Activated effector memory CD4-positive, alpha-beta T cell treated with Interleukin-2 at 50 U/mL for 16 hours (primary cell): Measurements from ENCODE around the gene CNTNAP5.

Source experiments
- DNase-seq: peaks from one replicate; pipeline ENCODE4 v3.0.0-alpha.2; 2020

CNTNAP5 gene

DNA sequence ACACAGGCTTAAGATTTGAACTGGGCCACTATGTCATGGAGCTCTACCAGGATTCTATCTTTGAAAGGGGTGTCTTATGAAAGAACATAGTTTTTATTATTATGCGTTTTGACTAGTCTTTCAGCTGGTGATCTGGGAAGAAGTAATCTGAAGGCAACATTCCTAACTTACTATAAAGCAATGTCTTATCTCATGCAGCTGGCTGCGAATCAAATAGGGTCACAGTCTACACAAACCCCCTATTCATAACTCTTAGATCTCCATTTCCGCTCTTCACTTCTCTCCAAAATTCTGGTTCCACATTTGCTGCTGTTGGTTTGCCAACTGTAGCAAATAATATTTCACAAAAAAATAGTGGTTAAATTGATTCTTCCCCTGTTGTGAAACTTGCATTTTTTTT is 813.3 kb downstream of the CNTNAP5 start:
- DNase-seq, result no peak

DNA sequence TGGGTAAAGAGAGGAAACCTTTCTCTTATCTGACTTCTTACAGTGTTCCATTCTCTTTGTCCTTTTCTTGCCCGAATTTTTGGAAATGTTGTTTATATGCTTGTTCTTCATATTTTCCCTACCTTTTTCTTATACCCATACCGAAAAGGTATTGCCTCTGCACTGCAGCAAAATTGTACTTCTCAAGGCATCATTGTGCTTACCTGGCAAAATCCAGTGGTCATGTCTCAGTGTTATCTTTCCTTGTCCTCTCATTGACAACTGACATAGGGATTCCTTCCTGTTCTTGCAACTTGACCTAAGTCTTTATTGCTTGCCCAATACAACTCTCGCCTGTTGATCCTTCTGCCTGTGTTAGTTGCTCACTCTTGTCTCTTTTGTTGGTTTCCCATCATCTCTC is 842.2 kb downstream of the CNTNAP5 start:
- DNase-seq, result no peak

DNA sequence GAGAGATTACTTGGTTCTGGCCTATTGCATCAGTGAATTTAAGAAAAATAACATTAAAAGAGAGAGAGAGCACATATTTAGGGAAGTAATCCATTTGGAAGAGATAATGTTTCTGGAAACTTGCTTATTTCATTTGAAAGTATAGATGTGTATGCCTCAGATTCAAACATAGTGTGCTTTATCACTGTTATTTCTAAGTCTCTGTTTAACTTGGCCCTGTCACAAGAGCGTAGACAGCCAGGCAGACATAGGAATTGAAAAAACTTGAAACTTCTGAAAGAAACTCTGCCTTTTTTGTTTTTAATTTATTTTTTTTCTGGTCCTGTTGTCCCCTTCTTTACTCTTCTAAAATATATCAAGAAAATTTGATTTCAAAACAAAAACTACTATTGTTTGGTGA is 849.1 kb downstream of the CNTNAP5 start:
- DNase-seq, result no peak

DNA sequence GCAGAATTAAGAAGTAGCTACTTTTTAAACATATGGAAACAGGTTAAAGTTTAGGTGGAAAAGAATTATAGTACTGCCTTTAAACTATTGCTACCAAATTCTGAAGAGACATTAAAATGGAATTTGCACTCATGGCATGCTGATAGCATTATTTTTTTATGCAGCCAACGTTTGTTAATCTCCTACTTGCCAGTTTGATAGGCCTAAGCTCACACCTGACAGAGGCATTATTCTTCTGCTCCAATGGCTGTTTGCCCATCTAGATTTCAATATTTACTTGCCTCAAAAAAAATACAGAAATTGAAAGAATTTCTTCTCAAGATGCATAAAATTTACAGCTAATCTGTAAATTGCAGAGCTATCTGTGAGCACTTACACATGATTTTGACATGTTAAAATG is 849.6 kb downstream of the CNTNAP5 start:
- DNase-seq, result no peak

DNA sequence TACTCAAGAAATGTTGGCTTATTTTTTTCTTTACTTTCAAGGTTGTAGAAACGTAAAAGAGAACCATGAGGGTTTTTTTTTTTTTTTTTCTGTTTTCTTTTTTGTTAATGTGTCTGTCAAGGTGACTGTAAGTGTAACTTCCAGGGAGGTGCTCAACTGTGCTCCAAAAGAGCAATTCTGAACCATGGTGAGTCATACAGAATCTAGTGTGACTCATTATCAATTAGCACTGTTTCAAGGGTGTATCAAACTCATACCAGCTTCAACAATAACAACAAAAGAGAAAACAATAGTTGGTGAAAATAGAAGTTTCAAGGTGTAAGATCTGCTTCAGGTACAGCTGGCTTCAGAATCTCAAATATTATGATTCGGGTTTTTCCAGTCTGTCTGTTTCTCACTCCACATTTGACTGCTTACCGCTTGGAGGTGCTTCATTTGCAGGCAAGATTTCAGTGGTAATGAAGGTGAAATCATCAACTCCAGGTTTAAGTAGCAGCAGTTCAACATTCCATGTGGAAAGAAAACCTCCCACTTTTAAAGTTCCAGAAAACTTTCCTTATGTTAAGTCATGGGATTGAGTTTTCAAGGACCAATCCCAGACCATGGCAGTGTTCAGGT is 850.6 kb downstream of the CNTNAP5 start:
- DNase-seq, result no peak

DNA sequence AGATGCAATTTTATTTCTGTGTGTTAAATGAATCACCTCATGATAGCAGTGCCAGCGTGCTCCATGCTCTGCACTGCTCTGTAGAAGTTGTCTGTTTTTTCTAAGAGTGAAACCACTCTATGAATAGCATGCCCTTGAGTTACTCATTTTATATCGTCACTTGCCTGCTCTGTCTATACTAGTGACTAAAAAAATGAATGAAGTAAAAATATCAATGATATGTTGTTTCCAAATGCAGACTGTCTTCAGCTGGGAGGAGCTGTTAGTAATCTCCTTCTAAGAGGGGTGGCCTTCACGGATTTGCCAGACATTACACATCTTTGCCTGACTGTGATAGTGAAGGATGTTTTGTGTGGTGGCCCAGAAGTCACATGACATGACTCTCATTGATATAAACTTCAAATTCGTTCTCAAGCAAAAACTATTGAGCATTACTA is 852.1 kb downstream of the CNTNAP5 start:
- no peak for DNase-seq

DNA sequence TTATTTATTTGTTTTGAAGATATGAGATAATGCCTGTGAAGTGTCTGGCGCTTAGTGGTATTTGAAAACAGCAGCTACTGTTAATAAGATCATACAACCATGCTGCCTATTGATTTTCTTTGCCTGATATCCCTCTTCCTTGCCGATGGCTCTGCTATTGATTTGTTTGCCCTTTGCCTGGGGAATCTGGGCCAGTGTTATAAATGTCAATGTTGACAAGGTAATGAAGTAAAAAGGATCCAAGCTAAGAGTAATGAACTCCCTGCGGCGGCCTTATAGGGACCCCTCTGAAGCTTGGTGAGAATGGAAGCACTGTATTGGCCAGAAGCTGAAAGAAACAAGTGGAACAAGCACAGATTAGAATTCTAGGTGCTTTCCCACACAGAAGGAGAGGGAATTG is 854.6 kb downstream of the CNTNAP5 start:
- no peak for DNase-seq

DNA sequence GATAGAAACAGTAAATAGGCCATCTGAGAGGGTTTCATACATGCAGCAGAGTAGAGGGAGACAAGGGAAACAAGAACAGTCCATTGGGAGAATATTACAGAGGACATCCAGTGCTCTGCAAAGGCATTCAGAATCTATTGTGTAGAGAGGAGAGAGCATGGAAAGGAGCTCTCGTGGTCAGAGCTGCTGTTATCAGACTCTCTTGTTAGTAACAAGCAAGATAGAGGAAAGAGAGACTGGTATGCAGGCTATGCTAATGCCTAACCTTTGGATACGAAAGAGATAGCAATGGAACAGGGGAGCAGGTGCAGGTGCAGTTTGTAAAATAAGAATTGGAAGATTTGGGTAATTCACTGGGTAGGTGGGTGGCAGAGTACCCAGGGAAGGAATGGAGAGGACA is 855.9 kb downstream of the CNTNAP5 start:
- no peak for DNase-seq

DNA sequence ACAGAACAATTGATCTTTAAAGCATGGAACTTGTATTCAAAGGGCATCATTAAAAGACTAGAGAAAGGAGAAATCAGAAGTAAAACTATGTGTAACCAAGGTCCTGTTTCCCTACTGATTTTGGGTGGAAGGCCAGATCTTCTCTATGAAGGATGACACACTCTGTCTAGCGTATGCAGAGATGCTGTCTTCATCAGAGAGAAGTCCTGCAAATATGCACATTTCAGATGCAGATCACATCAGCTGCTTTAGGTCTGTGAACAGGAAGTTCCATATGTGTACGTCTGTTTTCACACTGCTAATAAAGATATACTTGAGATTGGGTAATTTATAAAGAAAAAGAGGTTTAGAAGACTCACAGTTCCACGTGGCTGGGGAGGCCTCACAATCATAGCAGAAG is 857.3 kb downstream of the CNTNAP5 start:
- DNase-seq, result no peak

DNA sequence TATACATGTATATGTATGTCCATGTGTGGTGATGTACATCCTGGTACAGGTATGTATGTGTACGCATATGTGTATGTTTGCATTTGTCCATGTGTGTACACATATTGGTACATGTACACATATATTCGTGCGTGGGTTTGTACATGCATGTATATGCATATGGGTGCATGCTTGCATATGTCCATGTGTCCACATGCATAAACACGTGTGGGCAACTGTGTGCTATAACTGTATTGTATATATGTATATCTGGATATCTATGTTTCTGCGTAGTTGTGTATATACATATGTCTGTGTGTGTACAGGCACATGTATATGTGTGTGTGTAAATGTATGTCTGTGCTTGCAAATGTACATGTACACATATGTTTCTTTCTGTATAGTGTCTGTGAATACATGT is 858.5 kb downstream of the CNTNAP5 start:
- no peak for DNase-seq

DNA sequence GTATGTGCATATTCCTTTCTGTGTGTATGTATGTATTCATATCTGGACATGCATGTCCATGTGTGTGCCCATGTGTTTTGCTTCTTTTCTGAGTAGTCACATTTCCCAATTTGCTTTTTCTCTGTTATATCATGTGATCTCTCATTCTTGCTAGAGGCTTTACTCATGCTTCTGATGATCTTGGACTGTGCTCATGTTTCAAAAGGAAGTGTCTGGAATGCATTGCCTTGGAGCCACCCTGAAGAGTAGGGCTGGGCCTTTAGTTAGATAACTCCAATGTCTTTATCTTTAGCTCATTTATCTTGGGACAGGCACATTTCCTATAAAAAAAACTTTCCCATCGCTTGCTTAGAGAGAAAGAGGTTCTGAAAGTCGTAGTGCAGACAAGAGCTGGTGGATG is 859.2 kb downstream of the CNTNAP5 start:
- DNase-seq, result no peak

DNA sequence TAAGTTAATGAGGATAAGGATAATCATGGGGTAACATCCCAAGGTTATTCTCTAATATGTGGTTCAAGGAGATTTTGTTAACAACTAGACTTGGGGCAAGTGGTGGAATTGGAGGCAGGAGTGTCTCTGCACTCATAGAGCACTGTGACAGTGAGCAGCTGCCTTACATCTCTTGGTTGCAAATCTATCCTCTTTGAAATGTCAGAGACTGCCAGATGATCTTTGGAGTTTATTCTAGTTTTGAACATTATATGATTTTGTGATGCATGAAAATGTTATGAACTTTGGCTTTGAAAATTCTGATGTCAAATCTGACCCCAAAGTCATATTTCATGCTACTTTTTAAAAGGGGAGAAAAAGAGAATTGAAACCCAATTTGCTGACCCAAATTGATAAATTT is 861.1 kb downstream of the CNTNAP5 start:
- no peak for DNase-seq

DNA sequence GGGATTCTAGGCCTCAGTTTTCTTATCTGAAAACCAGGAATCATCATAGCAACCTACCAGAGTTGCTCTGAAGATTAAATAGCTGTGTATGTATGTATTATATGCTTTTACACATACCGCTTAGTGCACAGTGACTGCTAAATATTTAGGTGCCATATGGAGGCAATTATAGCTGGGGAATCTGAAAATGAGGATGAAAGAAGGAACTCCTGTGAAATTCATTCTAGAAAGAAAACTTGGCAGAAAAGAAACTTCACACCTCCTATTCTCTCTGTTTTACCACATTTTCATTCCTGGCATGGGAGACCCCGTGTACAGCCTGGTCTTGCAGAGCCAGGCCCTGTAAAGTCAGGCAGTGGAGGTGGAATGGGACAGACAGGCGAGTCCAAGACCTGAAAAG is 862.4 kb downstream of the CNTNAP5 start:
- no peak for DNase-seq

DNA sequence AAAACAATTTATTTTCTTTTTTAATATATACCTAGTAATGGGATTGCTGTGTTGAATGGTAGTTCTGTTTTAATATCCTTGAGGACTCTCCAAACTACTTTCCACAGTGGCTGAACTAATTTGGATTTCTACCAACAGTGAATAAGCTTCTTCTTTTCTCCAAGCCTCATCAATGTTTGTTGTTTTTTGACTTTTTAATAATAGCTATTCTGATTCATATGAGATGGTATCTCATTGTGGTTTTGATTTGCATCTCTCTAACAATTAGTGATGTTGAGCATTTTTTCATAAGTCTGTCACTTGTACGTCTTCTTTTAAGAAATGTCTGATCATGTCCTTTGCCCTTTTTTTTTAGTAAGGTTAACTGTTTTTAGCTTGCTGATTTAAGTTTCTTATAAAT is 863.3 kb downstream of the CNTNAP5 start:
- no peak for DNase-seq

DNA sequence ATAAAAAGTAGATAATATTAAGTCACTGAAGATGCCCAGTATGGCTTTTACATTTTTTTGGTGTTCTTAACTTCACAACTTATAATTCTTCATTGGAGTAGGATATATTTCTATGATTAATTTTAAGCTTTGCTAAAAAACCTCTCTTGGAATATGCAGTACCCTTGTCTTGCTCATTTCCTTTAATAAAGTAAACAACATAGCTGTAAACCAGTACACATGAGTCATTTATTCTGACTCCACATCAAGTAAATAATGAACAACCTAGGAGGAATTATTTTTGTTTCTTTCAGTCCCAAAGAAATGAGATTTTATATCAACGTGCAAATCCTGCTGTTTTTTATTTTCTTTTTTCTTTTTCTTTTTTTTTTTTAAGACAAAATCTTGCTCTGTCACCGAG is 869.1 kb downstream of the CNTNAP5 start:
- DNase-seq, result no peak

DNA sequence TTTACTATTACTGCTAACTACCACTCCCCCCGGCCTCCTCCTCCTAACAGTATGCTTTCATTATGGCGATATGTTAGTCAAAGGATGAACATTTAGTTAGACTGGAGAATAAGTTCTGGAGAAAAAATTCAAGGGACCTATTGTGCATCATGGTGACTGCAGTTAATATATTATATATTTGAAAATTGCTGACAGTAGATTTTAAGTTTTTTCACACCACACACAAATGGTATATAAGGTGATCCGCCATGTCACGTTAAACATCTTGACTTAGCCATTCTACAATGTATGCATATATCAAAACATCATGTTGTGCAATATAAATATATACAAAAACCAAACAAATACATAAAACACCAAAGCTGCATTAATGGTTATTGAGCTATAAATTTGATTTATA is 873.7 kb downstream of the CNTNAP5 start:
- no peak for DNase-seq

DNA sequence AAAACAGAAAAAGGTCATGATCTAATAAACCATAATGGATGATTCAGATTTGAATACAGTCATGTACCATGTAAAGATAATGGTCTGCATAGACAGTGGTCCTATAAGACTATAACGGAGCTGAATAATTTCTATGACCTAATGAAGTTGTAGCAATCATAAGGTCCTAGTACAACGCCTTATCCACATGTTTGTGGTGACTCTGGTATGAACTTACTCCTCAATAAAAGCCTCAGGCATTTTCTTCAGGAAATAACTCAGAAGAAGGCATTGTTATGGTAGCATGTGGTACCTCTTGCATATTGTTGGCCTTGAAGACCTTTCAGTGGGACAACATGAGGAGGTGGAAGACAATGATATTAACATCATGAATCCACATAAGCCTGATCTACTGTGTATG is 883.3 kb downstream of the CNTNAP5 start:
- no peak for DNase-seq

DNA sequence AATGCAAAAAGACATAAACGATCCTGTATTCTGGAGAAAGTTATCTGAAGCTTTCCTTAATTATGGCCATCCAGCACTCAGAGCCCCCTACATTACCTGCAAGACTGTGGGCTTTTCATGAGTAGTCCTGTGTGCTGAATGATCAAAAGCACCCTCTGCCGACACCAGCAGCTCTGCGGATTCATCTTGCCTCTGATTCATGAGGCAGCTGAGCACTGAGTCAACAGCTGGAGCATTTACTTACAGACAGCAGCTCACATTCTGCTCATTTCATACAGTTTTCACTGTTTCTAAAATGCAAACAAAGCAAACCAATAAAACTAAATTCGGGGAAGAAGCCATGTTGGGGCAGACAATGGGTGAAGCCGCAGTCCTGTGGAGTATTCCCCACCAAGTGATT is 886.5 kb downstream of the CNTNAP5 start:
- DNase-seq, result no peak

DNA sequence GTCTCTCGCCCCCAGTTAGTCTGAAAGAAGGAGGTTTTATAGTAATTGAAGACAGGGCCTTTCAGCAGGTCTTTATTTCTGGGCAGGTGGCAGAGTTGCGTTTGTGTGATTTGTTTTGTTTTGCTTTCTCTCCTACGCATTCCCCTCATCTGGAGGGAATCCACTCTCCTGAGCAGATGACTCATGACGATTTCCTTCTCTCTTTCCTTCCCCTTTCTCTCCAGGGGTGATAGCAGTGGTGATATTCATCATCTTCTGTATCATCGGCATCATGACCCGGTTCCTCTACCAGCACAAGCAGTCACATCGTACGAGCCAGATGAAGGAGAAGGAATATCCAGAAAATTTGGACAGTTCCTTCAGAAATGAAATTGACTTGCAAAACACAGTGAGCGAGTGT is 888.8 kb downstream of the CNTNAP5 start:
- DNase-seq, result no peak

DNA sequence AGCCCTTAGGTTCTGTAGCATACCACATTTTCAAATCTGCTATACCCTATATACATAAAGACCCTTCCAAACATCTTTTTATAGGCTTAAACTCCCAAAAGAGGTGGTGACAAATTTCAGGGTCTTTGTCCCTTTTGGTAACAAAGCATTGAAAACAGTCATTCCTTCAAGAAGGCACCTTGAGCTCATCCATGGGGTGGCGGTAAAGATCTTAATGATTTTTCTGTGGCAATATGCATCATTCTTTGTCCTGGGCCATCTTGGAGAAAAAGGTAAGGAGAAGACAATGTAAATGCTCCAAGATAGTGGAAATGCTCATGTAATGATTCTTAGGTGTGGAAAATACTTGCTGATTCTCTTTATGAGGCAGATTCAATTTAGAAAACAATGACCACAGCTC is 890.5 kb downstream of the CNTNAP5 start:
- DNase-seq, result no peak

DNA sequence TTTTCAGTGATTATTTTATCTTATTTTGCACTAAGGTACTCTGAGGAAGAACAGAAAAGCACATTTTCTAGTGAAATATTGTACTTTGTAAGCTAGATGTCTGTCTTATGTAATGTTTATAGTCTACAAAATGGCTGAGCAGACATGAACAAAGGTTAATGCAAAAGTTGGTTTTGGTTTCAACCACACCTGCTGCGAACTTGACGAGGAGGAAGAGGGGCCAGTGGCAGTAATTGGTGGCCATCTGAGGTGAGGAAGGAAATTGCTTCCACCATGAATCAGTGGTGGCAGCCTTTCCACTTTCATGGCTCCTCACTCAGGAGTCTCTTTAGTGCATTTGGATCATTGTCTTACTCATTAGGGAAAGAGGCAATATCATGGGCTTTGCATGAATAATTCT is 894.2 kb downstream of the CNTNAP5 start:
- DNase-seq, result no peak

DNA sequence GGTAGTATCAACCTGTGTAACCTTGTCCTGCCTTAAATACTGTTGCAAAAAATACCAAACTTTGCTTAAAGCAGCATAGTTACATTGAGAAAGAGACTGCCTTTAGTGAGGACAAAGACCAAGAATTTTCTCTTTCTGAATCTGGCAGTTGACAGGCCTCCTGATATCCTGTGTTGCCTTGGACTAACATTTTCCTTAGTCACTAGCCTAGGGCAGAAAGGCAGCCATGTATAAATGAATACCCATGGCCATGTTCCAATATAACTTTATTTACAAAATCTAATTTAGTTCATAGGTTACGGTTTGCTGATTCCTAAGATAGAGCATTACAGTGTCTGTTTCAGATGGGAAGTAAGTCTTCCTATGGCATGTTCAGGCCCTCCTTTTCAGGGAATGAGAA is 895.4 kb downstream of the CNTNAP5 start:
- DNase-seq, result no peak

DNA sequence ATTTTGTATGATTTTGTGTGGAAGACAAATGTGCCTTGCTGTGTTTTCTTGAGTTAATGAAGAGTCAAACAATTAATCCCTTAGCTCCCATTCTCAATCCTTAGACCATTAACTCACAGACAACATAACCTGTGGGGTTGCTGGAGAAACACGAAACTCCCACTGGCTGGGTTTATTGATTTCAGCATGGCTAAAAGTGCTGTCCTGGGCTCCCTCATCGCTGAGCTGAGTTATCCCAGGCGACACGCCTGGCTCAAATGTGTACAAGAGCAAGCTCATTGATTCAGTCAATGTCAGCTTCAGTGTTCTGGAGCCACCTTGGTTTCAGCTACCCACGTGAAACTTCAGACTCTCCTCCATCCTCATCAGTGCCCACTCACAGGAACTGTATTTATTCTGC is 896.1 kb downstream of the CNTNAP5 start:
- no peak for DNase-seq

DNA sequence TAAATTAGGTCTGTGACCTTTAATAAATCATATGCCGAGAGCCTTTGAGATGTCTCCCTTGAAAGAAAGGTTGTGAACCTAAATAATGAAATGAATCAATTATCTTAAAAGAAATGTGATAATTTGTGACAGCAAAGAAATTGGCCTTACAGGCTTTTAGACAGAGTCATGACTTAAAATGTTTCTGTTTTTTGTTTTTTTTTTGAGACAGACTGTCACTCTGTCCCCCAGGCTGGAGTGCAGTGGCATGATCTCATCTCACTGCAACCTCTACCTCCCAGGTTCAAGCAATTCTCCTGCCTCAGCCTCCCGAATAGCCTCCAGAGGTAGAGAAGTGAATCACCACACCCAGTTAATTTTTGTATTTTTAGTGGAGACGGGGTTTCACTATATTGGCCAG is 898.0 kb downstream of the CNTNAP5 start:
- no peak for DNase-seq

DNA sequence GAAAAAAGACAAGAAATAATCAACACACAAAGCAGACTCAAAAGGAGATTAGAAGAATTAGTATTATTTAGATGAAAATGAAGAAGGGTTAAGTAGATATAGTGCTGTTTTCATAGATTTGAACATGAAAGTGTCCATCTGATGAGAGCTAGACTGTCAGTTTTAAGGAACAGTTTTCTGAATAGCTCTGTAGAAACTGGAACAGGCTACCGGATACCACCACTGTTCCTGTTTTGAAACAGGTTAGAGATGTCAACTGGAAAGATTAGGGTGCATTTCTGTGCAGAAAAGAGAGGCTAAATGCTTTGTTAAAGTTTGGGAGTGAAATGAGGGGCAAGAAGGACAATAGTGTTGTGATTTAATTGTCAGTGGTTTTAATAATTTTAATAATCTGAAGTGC is 908.8 kb downstream of the CNTNAP5 start:
- no peak for DNase-seq

DNA sequence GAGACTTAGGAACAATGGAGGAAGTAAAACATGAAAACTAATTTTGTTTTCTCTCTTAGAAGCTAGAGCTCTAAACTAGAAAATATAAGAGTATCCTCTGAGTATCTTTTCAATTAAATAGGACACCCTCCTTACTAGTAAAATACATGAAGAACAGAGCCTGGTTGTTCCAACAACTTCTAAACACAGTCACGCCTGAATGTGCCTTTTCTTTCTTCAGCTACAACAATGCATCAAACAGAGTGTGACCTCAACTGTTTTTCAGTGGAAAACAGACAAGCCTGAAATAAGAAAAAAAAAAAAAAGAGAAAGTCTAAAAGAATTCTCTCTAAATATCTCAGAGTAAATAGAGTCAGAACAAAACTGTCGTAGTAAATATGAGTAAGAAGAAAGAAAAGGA is 928.8 kb downstream of the CNTNAP5 start:
- DNase-seq, result no peak
